ENCODE data around the gene STK33.
A peak's percentile ranks its signal among the peaks of the same experiment; 100 is the strongest.

Gene STK33

DNA sequence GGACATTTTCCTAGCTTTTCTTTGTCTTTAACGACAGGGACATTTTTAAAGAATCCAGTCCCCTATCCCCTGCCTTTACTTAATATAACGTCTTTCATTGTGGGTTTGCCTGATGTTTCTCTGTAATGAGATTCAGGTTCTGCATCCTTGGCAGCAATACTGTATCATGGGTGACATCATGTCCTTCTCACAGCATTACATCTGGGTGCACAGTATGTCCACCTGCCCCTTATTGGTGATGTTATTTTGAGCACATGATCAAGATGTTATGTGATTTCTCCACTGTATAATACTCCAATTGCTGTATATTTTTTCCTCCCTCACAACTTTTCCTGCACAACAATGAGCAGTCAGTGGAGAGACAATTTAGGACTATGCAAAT, 9.7 kb upstream of the STK33 start:
- no peak for DNase-seq (ENCODE audit: low read depth)

DNA sequence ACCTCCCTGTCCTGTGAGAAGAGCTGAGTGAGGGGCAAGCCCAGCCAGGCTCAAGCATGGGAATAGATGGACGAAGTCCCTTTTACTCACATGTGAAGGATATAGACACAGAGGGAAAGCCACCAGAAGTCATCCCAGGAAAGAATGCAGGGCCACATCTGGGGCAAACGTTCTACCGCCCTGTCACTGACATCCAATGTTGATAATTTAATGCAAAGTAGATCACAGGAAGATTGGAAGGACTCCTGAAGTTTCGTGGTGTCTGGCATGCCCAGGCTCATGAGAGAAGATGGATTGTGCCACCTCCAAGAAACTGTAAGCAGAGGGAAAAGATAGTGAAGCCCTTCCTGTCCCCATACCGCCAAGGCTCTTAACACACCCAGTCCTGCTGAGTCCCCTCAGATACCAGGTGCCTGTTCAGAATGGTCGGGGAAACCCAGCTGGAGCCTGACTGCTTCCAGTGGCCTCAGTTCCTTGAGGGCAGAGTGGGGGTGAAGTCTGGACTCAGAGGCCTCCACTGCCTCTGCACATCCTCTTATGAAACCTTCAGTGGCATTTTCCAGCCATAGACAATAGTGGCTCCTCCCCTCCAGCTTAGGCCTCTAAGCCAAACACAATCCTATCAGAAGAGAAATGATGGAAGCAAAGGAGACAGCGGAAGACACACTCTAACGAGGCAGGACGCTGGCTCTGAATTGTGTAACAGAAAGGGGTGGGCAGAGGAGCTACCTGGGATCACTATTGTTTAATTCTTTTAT, 7.5 kb upstream of the STK33 start:
- no peak for DNase-seq (ENCODE audit: low read depth)

DNA sequence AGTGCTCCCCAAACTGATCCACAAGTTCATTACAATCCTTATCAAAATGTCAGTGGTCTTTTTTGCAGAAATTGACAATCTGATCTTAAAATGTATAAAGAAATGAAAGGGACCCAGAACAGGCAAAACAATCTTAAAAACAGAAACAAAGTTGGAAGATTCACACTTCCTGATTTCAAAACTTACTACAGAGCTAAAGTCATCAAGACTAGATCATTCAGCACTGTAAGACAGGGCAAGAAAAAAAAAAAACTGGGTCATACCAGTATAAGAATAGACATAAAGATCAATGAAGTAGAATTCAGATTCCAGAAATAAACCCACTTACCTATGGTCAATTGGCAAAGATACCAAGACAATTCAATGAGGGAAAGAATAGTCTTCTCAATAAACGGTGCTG, 4.5 kb upstream of the STK33 start:
- DNase-seq (ENCODE audit: low read depth): no peak

- peak; percentile 46 for DNase-seq (ENCODE audit: low read depth)
Observed at GRCh38 chr11:8597182-8597581, 3.2 kb upstream of the STK33 start.

DNA sequence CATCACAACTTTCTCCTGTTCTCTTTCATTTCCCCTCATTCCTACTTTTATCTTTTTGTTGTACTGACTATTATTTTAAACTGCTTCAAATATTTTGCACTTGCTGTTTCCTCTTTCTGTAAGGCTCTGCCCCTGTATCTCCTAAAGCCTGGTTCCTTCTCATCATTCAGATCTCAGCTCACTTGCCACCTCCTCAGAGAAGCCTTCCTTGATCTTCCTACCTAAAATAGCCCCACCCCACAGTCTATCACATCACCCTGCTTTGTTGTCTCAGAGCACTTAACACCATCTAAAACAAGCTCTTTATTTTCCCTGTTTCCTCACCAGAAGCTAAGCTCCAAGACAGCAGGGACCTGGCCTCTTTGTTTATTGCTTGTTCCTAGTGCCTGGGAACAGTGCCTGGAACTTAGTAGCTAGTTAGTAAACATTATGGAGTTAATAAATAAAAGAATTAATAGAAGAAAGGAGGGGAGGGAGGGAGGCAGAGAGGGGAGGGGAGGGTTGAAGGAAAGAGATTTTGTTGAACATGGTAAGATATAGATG, 2.5 kb upstream of the STK33 start:
- no peak for DNase-seq (ENCODE audit: low read depth)

DNA sequence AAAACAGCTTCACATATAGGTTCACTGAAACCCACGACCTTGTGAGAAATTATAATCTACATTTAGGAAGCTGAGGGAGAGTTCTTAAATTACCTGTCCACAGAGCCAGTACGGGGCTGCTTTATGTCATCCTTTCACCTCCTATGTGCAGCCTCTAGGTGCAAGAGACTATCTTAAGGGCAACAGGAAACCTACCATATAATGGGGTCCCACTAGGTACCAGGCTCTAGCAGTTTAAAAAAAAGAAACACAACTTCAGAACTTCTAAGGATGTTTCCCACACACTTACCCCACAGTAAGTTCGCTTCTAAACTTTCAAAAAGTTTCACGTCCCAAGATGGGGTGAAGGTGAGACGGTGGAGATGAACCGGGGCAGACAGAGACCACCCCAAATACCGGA, 573 bp downstream of the STK33 start:
- DNase-seq (ENCODE audit: low read depth): no peak

DNA sequence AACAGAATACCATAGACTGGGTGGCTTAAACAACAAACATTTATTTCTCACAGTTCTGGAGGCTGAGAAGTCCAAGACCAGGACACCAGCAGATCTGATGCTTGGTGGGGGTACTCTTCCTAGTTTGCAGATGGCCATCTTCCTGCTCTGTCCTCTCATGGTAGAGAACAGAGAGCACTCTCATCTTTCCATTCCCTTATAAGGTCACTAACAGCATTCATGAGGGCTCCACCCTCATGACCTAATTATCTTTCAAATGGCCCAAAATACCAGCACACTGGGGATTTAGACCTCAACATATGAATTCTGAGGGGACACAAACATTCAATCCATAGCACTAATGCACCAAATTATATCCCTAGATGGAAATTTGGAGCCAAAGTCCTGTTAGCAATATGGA, 6.1 kb downstream of the STK33 start:
- DNase-seq (ENCODE audit: low read depth): no peak

GRCh38 chr11:8586805-8587204, 7.2 kb downstream of the STK33 start:
- peak; percentile 36 for DNase-seq (ENCODE audit: low read depth)

DNA sequence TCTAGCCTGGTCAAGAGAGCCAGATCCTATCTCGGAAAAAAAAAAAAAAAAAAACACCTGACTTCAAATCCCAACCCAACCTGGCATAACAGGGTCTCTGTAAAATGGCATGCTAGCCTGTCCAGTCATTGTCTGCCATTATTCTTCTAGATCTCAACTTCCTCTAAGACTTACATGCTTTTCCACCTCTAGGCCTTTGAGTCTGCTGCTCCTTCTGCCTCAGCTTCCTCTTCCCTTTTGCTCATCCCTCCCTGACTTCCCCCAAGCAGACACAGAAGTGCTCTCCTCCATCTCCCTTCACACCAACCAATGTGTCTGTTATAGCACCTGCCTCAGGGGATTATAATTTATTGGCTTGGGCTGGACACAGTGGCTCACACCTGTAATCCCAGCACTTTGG, 7.8 kb downstream of the STK33 start:
- no peak for DNase-seq (ENCODE audit: low read depth)

- no peak for DNase-seq (ENCODE audit: low read depth)
Observed at GRCh38 chr11:8584511-8584910, 9.5 kb downstream of the STK33 start.

GRCh38 chr11:8584082-8584481, 9.9 kb downstream of the STK33 start:
- no peak for DNase-seq (ENCODE audit: low read depth)

DNA sequence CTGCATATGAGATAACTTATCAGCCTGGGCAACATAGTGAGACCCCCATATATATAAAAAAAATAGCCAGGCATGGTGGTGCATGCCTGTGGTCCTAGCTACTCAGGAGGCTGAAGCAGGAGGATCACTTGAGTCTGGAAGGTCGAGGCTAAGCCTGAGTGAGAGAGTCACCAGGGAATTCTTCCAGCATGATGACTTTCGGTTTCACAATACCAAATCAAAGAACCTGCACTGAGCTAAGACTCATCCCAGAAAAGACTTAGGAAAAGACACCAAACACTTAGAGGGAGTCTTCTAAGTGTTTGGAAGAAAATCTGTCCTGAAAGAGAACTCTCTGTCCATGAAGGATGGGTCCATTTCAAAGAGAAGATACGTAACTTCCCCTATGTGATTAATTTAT, 12.7 kb downstream of the STK33 start:
- DNase-seq (ENCODE audit: low read depth): peak; percentile 25

DNA sequence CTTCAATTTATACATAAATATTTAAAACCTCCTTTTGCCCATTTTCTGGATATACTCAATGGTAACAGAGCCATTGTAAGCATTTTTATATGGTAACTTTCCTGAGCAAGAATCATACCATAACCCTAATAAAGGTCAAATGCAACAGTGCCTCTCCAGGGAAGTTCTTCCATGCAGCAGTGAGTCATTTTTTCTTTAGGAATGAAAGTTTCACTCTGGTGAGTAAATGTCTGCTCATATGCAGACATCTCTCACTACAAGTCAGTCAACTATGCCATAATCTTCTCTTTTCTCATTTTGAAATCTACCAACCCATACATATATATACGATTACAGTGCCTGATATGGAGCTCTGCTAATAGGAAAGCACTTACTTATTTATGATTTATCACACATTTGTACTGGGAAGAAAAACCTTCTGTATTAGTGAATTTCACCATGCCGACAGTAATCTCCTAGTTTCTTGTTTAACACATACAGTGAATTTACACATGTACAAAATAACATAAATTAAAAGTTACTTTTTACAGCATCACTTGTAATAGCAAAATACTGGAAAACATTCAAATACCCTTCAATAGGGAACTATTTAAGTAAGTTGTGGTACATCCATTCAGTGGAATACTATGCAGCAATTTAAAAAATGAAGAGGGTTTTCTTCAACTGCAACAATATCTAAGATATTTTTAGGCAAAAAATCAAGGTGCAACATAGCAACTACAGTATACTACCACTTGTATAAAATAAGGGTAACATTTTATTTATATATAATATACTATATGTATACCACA, 16.0 kb downstream of the STK33 start:
- DNase-seq (ENCODE audit: low read depth): peak; percentile 59

GRCh38 chr11:8574798-8575197, 19.2 kb downstream of the STK33 start:
- no peak for DNase-seq (ENCODE audit: low read depth)

DNA sequence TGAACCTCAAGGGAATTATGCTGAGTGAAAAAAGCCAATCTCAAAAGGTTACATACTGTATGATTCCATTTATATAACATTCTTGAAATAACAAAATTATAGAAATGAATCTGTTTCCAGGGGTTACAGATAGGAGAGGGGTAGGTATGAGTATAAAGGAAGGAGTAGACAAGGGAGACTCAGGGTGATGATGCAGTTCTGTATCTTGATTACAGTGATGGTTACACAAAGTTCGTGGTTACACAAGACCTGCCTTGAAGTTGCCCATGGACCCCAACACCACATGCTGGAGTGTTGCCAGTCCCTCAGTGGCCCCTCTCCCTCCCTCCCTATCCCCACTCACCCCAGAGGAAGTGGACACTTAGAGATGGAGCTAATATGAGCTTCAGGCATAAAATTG, 20.3 kb downstream of the STK33 start:
- DNase-seq (ENCODE audit: low read depth): no peak

DNA sequence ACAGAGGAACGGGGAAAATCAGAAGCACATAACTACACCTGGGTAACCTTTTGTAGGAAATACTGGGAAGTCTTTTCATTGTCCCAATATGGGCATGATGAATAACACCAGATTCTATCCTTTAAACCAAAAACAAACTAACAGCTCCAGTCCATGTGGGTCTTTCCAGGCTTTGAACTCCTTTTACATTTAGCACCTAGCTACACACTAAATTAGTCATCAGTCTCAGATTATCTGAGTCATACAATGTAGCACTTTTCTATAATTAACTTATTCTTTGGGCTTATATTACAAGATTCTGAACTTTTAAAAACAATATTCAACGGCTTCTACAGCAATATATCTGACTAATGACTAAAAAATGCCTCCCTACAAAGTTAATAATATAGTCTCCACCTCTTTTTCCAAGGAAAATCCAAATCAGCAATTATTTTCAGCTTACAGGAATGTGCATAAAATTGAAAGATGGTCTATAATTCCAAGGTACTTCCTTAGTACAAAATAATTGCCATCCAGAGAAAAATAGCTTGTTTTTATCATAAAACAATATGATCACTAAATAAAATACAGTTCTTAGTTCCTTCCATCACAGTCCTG, 26.3 kb downstream of the STK33 start:
- peak; percentile 51 for DNase-seq (ENCODE audit: low read depth)

GRCh38 chr11:8566613-8567210, 27.3 kb downstream of the STK33 start:
- peak; percentile 74 for DNase-seq (ENCODE audit: low read depth)

DNA sequence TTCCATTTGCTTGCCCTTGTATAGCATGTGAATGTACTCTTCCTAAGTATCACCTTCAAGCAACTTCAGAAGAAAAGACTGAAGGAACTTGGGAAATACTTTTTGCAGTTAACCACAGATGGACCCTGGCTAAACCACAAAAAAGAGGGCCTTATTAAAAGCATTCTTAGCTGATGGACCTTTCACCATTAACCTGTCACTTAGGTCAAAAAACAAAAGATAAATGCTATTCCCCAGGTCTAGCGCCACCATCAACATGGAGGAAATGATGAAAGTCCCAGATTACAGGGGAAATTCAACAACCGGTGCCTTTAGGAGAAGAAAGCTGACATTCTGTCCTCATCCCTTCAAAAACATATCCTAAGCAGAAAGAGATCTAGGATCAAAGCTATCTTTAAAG, 29.5 kb downstream of the STK33 start:
- no peak for DNase-seq (ENCODE audit: low read depth)

GRCh38 chr11:8561461-8561860, 32.6 kb downstream of the STK33 start:
- no peak for DNase-seq (ENCODE audit: low read depth)

- DNase-seq (ENCODE audit: low read depth): no peak
Observed at GRCh38 chr11:8558436-8558835, 35.6 kb downstream of the STK33 start.

DNA sequence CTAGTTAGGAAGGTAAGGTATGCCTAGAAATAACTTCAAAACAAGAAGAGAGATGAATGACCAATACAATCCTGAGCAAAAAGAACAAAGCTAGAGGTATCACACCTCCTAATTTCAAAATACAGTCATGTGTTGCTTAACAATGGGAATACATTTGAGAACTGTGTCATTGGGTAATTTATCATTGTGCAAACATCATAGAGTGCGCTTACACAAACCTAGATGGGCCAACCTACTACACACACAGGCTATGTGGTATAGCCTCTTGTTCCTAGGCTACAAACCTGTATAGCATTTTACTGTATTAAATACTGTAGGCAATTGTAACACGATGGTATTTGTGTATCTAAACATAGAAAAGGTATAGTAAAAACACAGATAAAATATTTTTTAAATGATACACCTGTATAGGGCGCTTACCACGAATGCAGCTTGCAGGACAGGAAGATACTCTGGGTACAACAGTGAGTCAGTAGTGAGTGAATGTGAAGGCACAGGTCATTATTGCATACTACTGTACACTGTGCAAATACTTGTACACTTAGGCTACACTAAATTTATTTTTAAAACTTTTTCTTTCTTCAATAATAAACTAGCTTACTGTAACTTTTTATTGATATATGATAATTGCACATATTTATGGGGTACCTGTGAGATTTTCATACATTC, 48.2 kb downstream of the STK33 start:
- no peak for DNase-seq (ENCODE audit: low read depth)

- DNase-seq (ENCODE audit: low read depth): no peak
Observed at GRCh38 chr11:8544807-8545206, 49.2 kb downstream of the STK33 start.

Measured in ELR (cell line).